Mesodermal cell (in vitro differentiated cells): ENCODE measurements around the gene RAP1GAP2.

ENCODE experiments used
- H3K27ac ChIP-seq: 2 replicates; pipeline ENCODE4 v1.7.0; 2013; ENCODE audit warnings: mild to moderate bottlenecking, low read depth, low read length, moderate library complexity; ENCODE audit not compliant: severe bottlenecking
- H3K36me3 ChIP-seq: 2 replicates; pipeline ENCODE4 v1.7.1; 2013; ENCODE audit warnings: mild to moderate bottlenecking, low read length, moderate library complexity; ENCODE audit not compliant: control insufficient read depth, insufficient read depth
- H3K4me1 ChIP-seq: one replicate; pipeline ENCODE4 v1.7.1; 2013; ENCODE audit warnings: mild to moderate bottlenecking, low read length; ENCODE audit not compliant: insufficient read depth, control insufficient read depth, poor library complexity, severe bottlenecking
- H3K4me3 ChIP-seq: 2 replicates; pipeline ENCODE4 v1.7.0; 2013; ENCODE audit warnings: low read length, control low read depth, mild to moderate bottlenecking; ENCODE audit not compliant: insufficient read depth, poor library complexity, severe bottlenecking; ENCODE audit errors: extremely low read depth
- H3K9me3 ChIP-seq: 2 replicates; pipeline ENCODE4 v1.7.1; 2013; ENCODE audit warnings: mild to moderate bottlenecking, low read length, moderate library complexity; ENCODE audit not compliant: control insufficient read depth
- WGBS, 2 experiments: methylation state at CpG; one replicate each; pipeline ENCODE4 v1.1.5; 2013; ENCODE audit warnings: missing lambda C conversion rate in 2 of 2; ENCODE audit not compliant: insufficient coverage in 2 of 2; 5-methylcytosine and 5-hydroxymethylcytosine counted together

Gene RAP1GAP2

GRCh38 chr17:2971851-2972250 is 175.6 kb downstream of the RAP1GAP2 start:
- H3K36me3 ChIP-seq = no peaks in the 10 kb centered on the region

GRCh38 chr17:2972749-2973148 is 176.5 kb downstream of the RAP1GAP2 start:
- no peaks in the 10 kb centered on the region for H3K36me3 ChIP-seq
- no peaks in the 10 kb centered on the region for H3K9me3 ChIP-seq
- H3K27ac ChIP-seq = no peak overlapping the region
- H3K4me1 ChIP-seq = no peaks in the 10 kb centered on the region
- H3K4me3 ChIP-seq = no peak overlapping the region
- WGBS, 2 experiments = 89 to 94% methylated on average over 2 to 4 of the region's 4 CpGs

More at GRCh38 chr17:2971851-2972250, 175.6 kb downstream of the RAP1GAP2 start:
- Histone ChIP-seq H3K9me3 (no peaks in the 10 kb centered on the region), H3K4me3 (no peak overlapping the region), H3K4me1 (no peaks in the 10 kb centered on the region), H3K27ac (no peak overlapping the region)
- 83% methylated on average over 1 of the region's 2 CpGs; no CpG with 5 or more reads in 1 of the 2 experiments for WGBS, 2 experiments

GRCh38 chr17:2974347-2974746 is 178.1 kb downstream of the RAP1GAP2 start:
- Histone ChIP-seq H3K9me3 (no peaks in the 10 kb centered on the region), H3K36me3 (no peaks in the 10 kb centered on the region), H3K4me3 (no peak overlapping the region), H3K4me1 (no peaks in the 10 kb centered on the region), H3K27ac (no peak overlapping the region)
- 100% methylated on average over 1 of the region's 1 CpG; no CpG with 5 or more reads in 1 of the 2 experiments for WGBS, 2 experiments

- 86 to 90% methylated on average over 7 of the region's 8 CpGs for WGBS, 2 experiments
- no peak overlapping the region for H3K4me3 ChIP-seq
- H3K36me3 ChIP-seq = no peaks in the 10 kb centered on the region
- no peaks in the 10 kb centered on the region for H3K4me1 ChIP-seq
- H3K27ac ChIP-seq = no peak overlapping the region
- no peaks in the 10 kb centered on the region for H3K9me3 ChIP-seq
Observed at GRCh38 chr17:2975469-2975958, 179.3 kb downstream of the RAP1GAP2 start.

GRCh38 chr17:2977157-2977556 is 180.9 kb downstream of the RAP1GAP2 start:
- H3K4me3 ChIP-seq = no peak overlapping the region
- no peak overlapping the region for H3K27ac ChIP-seq
- no peaks in the 10 kb centered on the region for H3K36me3 ChIP-seq
- H3K9me3 ChIP-seq = no peaks in the 10 kb centered on the region
- no CpG with 5 or more reads among the region's 3 CpGs for WGBS, 2 experiments
- H3K4me1 ChIP-seq = no peaks in the 10 kb centered on the region

- WGBS, 2 experiments = 84 to 85% methylated on average over 8 of the region's 9 CpGs
- Histone ChIP-seq H3K36me3 (no peaks in the 10 kb centered on the region), H3K9me3 (no peaks in the 10 kb centered on the region), H3K4me1 (peaks cover 6% of the 10 kb centered on the region), H3K27ac (no peak overlapping the region), H3K4me3 (no peak overlapping the region)
Observed at GRCh38 chr17:2978116-2978515, 181.9 kb downstream of the RAP1GAP2 start.

- WGBS, 2 experiments = 88% methylated on average over 1 of the region's 2 CpGs; no CpG with 5 or more reads in 1 of the 2 experiments
- H3K4me1 ChIP-seq = peaks cover 6% of the 10 kb centered on the region
Observed at GRCh38 chr17:2978991-2979390, 182.8 kb downstream of the RAP1GAP2 start.

GRCh38 chr17:2980211-2980903 is 184.1 kb downstream of the RAP1GAP2 start:
- no peaks in the 10 kb centered on the region for H3K9me3 ChIP-seq
- peaks cover 3% of the 10 kb centered on the region for H3K36me3 ChIP-seq
- H3K4me1 ChIP-seq = peaks cover 6% of the 10 kb centered on the region
- H3K4me3 ChIP-seq = no peak overlapping the region
- 96 to 97% methylated on average over 12 of the region's 13 CpGs for WGBS, 2 experiments
- no peak overlapping the region for H3K27ac ChIP-seq

More at GRCh38 chr17:2978991-2979390, 182.8 kb downstream of the RAP1GAP2 start:
- no peaks in the 10 kb centered on the region for H3K36me3 ChIP-seq
- no peaks in the 10 kb centered on the region for H3K9me3 ChIP-seq
- H3K4me3 ChIP-seq = no peak overlapping the region
- H3K27ac ChIP-seq = no peak overlapping the region

GRCh38 chr17:2980904-2981246 is 184.6 kb downstream of the RAP1GAP2 start:
- WGBS, 2 experiments = 89 to 92% methylated on average over 5 to 8 of the region's 8 CpGs
- Histone ChIP-seq H3K27ac (no peak overlapping the region), H3K36me3 (peaks cover 3% of the 10 kb centered on the region), H3K4me1 (peaks cover 6% of the 10 kb centered on the region), H3K9me3 (no peaks in the 10 kb centered on the region), H3K4me3 (no peak overlapping the region)

- no peak overlapping the region for H3K4me3 ChIP-seq
- peaks cover 3% of the 10 kb centered on the region for H3K36me3 ChIP-seq
- H3K9me3 ChIP-seq = no peaks in the 10 kb centered on the region
- WGBS, 2 experiments = 80 to 95% methylated on average over 3 to 4 of the region's 6 CpGs
- no peak overlapping the region for H3K27ac ChIP-seq
- H3K4me1 ChIP-seq = peaks cover 6% of the 10 kb centered on the region
Observed at GRCh38 chr17:2981325-2981724, 185.1 kb downstream of the RAP1GAP2 start.

- 79 to 81% methylated on average over 18 of the region's 18 CpGs for WGBS, 2 experiments
- H3K27ac ChIP-seq = no peak overlapping the region
- peaks cover 6% of the 10 kb centered on the region for H3K4me1 ChIP-seq
- peaks cover 3% of the 10 kb centered on the region for H3K36me3 ChIP-seq
- H3K4me3 ChIP-seq = no peak overlapping the region
- no peaks in the 10 kb centered on the region for H3K9me3 ChIP-seq
Observed at GRCh38 chr17:2982854-2983253, 186.6 kb downstream of the RAP1GAP2 start.
